OCI-LY7 (cell line): Measurements from ENCODE around the gene GPR153. TPM values are rescaled to one million over a fixed set of nuclear protein-coding genes. Genes with fewer than 3 reads are reported as not detected.

Experiments
- BruUV-seq: library from RNA; stranded (reverse); fragments of 400-500 nt; replicated peaks from 2 replicates; lab custom pipeline; 2021; lab: Mats Ljungman, UMichigan
- CTCF ChIA-PET: fragments of 300-600 bp; sonication (Branson Sonifier 250); formaldehyde crosslinking; loops from one replicate; lab custom pipeline; 2022; ENCODE audit warnings: antibody characterized with exemption; ENCODE audit not compliant: unreplicated experiment; lab: Charles Lee
- POLR2A ChIA-PET: fragments of 300-600 bp; sonication (Branson Sonifier 250); formaldehyde crosslinking; loops from one replicate; lab custom pipeline; 2022; ENCODE audit warnings: antibody characterized with exemption; lab: Charles Lee
- DNase-seq: peaks from one replicate; pipeline ENCODE4 v3.0.0-alpha.2; 2015; ENCODE audit warnings: low spot score
- H2AFZ ChIP-seq: fragments of 200-600 bp; sonication (generic), shearing (Covaris generic); 2 replicates; pipeline ENCODE4 v1.6.1; 2014; ENCODE audit warnings: mild to moderate bottlenecking, antibody characterized with exemption, low read length, moderate library complexity
- H3K27ac ChIP-seq: fragments of 200-600 bp; sonication (generic); 2 replicates; pipeline ENCODE4 v1.5.1; 2014; ENCODE audit warnings: mixed run types, low read depth, mild to moderate bottlenecking, moderate library complexity, low read length, inconsistent platforms; ENCODE audit not compliant: poor library complexity, severe bottlenecking
- H3K36me3 ChIP-seq: fragments of 200-600 bp; sonication (generic); 2 replicates; pipeline ENCODE4 v1.6.1; 2014; ENCODE audit warnings: mild to moderate bottlenecking, antibody characterized with exemption, low read length, moderate library complexity, mixed read lengths; ENCODE audit not compliant: insufficient read depth
- H3K4me1 ChIP-seq: fragments of 200-600 bp; sonication (generic); 2 replicates; pipeline ENCODE4 v1.5.1; 2014; ENCODE audit warnings: mild to moderate bottlenecking, low read length; ENCODE audit not compliant: insufficient read depth, poor library complexity, severe bottlenecking
- H3K4me2 ChIP-seq: fragments of 200-600 bp; sonication (generic); 2 replicates; pipeline ENCODE4 v1.6.1; 2014; ENCODE audit warnings: mild to moderate bottlenecking, low read length
- H3K4me3 ChIP-seq: fragments of 200-600 bp; sonication (generic); 2 replicates; pipeline ENCODE4 v1.5.1; 2014; ENCODE audit warnings: mild to moderate bottlenecking, low read depth, low read length; ENCODE audit not compliant: poor library complexity, severe bottlenecking
- H3K79me2 ChIP-seq: fragments of 200-600 bp; sonication (generic); 2 replicates; pipeline ENCODE4 v1.6.1; 2016; ENCODE audit warnings: low read depth, mild to moderate bottlenecking, low read length, moderate library complexity, mixed read lengths; ENCODE audit not compliant: insufficient read depth
- H3K9me2 ChIP-seq: fragments of 200-600 bp; sonication (generic); 2 replicates; pipeline ENCODE4 v1.6.1; 2016; ENCODE audit warnings: mild to moderate bottlenecking, low read length, mixed read lengths; ENCODE audit not compliant: insufficient read depth
- H3K9me3 ChIP-seq: fragments of 200-600 bp; sonication (generic); 2 replicates; pipeline ENCODE4 v1.6.1; 2014; ENCODE audit warnings: mild to moderate bottlenecking, mixed run types, low read length, mixed read lengths
- H4K20me1 ChIP-seq: fragments of 200-600 bp; sonication (generic); 2 replicates; pipeline ENCODE4 v1.6.1; 2014; ENCODE audit warnings: mild to moderate bottlenecking, antibody characterized with exemption, low read length, moderate library complexity, mixed read lengths; ENCODE audit not compliant: insufficient read depth
- CTCF ChIP-seq: fragments of 200-600 bp; sonication (generic); conservative IDR thresholded peaks from 2 replicates; pipeline ENCODE4 v1.5.1; 2014; ENCODE audit warnings: mild to moderate bottlenecking, antibody characterized with exemption, low read length, moderate library complexity, mixed read lengths
- EZH2phosphoT487 ChIP-seq: fragments of 200-600 bp; sonication (generic); IDR thresholded peaks from 2 replicates; pipeline ENCODE4 v1.6.1; 2018; ENCODE audit warnings: low read depth, borderline replicate concordance, mild to moderate bottlenecking, mixed run types, antibody characterized with exemption, low read length, moderate library complexity, mixed read lengths
- intact Hi-C: fragments of 100-400 bp; cut with micrococcal nuclease; formaldehyde crosslinking; loops from one replicate; pipeline ENCODE4 v1.10.0; 2022; ENCODE audit not compliant: unreplicated experiment
- total RNA-seq, 2 experiments: library from RNA; depleted of rRNA in 1 of 2; stranded (reverse); fragments of >200 nt in 1 of 2; shearing (Covaris generic) in 1 of 2; gene quantifications; 2 replicates each; pipeline ENCODE4 v1.2.3, GENCODE V29; 2014 to 2022

Gene GPR153
- total RNA-seq, 2 experiments from 2014 or later, result not detected

- Histone ChIP-seq H3K36me3 (no peaks in the 10 kb centered on the region), H2AFZ (no peak overlapping the region), H4K20me1 (no peaks in the 10 kb centered on the region), H3K4me2 (no peak overlapping the region), H3K9me2 (no peaks in the 10 kb centered on the region), H3K4me3 (no peak overlapping the region), H3K4me1 (no peaks in the 10 kb centered on the region), H3K79me2 (no peaks in the 10 kb centered on the region), H3K27ac (no peak overlapping the region), H3K9me3 (no peaks in the 10 kb centered on the region)
- ChIA-PET POLR2A (no interaction called here), CTCF (no interaction called here)
- no peak for DNase-seq
- intact Hi-C loops, result no loop called here
- no TSS peak for BruUV-seq
- no peak for TF ChIP-seq EZH2phosphoT487
Observed at GRCh38 chr1:6269720-6270400, 9.0 kb upstream of the GPR153 start.

- no peak overlapping the region for H3K4me2 ChIP-seq
- DNase-seq, result no peak
- CTCF ChIA-PET, result no interaction called here
Observed at GRCh38 chr1:6269296-6269695, 8.4 kb upstream of the GPR153 start.

GRCh38 chr1:6268415-6268814 is 7.5 kb upstream of the GPR153 start:
- Histone ChIP-seq H3K4me1 (no peaks in the 10 kb centered on the region), H3K27ac (no peak overlapping the region), H2AFZ (no peak overlapping the region), H3K36me3 (no peaks in the 10 kb centered on the region), H3K9me2 (no peaks in the 10 kb centered on the region), H4K20me1 (no peaks in the 10 kb centered on the region), H3K4me2 (no peak overlapping the region), H3K79me2 (no peaks in the 10 kb centered on the region), H3K4me3 (no peak overlapping the region), H3K9me3 (no peaks in the 10 kb centered on the region)
- ChIA-PET CTCF (no interaction called here), POLR2A (no interaction called here)
- no TSS peak for BruUV-seq
- DNase-seq, result no peak
- TF ChIP-seq CTCF, result no peak
- TF ChIP-seq EZH2phosphoT487, result no peak
- intact Hi-C loops, result no loop called here

More at GRCh38 chr1:6269296-6269695, 8.4 kb upstream of the GPR153 start:
- intact Hi-C loops, result no loop called here
- Histone ChIP-seq H3K27ac (no peak overlapping the region), H3K4me1 (no peaks in the 10 kb centered on the region), H3K9me3 (no peaks in the 10 kb centered on the region), H4K20me1 (no peaks in the 10 kb centered on the region), H3K9me2 (no peaks in the 10 kb centered on the region), H3K36me3 (no peaks in the 10 kb centered on the region), H2AFZ (no peak overlapping the region), H3K79me2 (no peaks in the 10 kb centered on the region), H3K4me3 (no peak overlapping the region)
- POLR2A ChIA-PET, result no interaction called here
- no TSS peak for BruUV-seq
- TF ChIP-seq CTCF, result no peak
- no peak for TF ChIP-seq EZH2phosphoT487
